Lung (tissue), 12 donors: ENCODE data around the gene DYNLT1. TPM values are rescaled to one million over a fixed set of nuclear protein-coding genes. Genes with fewer than 3 reads are reported as not detected.

Experiments used
- ATAC-seq: fragments of 200-7000 bp; cut with Tn5 transposase; one replicate; pipeline ENCODE4 v1.9.1; 2020; ENCODE audit warnings: moderate number of reproducible peaks; ENCODE audit not compliant: insufficient read depth, low FRiP score
- DNase-seq, 3 donors: peaks; one replicate each; pipeline ENCODE4 v3.0.0-alpha.2; 2013 to 2017
- H3K27ac ChIP-seq, 2 donors: one replicate each; pipeline ENCODE4 v1.5.1; 2013; ENCODE audit warnings: mild to moderate bottlenecking in 2 of 2, moderate library complexity in 2 of 2, control low read depth in 1 of 2, inconsistent platforms in 1 of 2, low read depth in 1 of 2, low read length in 1 of 2
- H3K27me3 ChIP-seq, 3 donors: one replicate each; pipeline ENCODE4 v1.5.1; 2013; ENCODE audit warnings: low read length in 2 of 3; ENCODE audit not compliant: control insufficient read depth in 3 of 3, insufficient read depth in 3 of 3
- H3K36me3 ChIP-seq, 4 donors: one replicate each; pipeline ENCODE4 v1.5.1; 2013; ENCODE audit warnings: low read length in 4 of 4, mild to moderate bottlenecking in 1 of 4, moderate library complexity in 1 of 4; ENCODE audit not compliant: control insufficient read depth in 4 of 4, insufficient read depth in 4 of 4
- H3K4me1 ChIP-seq, 5 donors: one replicate each; pipeline ENCODE4 v1.5.1; 2013; ENCODE audit warnings: low read length in 5 of 5, mild to moderate bottlenecking in 2 of 5, moderate library complexity in 1 of 5; ENCODE audit not compliant: control insufficient read depth in 5 of 5, insufficient read depth in 5 of 5
- H3K4me3 ChIP-seq: one replicate; pipeline ENCODE4 v1.5.1; 2013; ENCODE audit warnings: mild to moderate bottlenecking, control low read depth, moderate library complexity
- H3K9ac ChIP-seq, 2 donors: one replicate each; pipeline ENCODE4 v1.5.1; 2013; ENCODE audit warnings: low read length in 2 of 2, control low read depth in 1 of 2; ENCODE audit not compliant: insufficient read depth in 1 of 2
- H3K9me3 ChIP-seq, 4 donors: one replicate each; pipeline ENCODE4 v1.5.1; 2013; ENCODE audit warnings: low read length in 3 of 4, mild to moderate bottlenecking in 1 of 4, moderate library complexity in 1 of 4; ENCODE audit not compliant: control insufficient read depth in 4 of 4, insufficient read depth in 3 of 4
- WGBS, 2 donors: extraction: QIAGEN DNeasy Blood & Tissue Kit; methylation state at CpG; one replicate each; pipeline ENCODE4 v1.1.7; 2013; 5-methylcytosine and 5-hydroxymethylcytosine counted together
- polyA plus RNA-seq, 2 donors: library from polyadenylated mRNA; stranded (reverse); fragments of 200-250 nt; gene quantifications; one replicate each; pipeline ENCODE4 v1.2.1, GENCODE V29; 2013
- total RNA-seq, 2 donors: library from RNA; depleted of rRNA in 1 of 2; stranded (reverse); fragments of >200 nt in 1 of 2; gene quantifications; one replicate each; pipeline ENCODE4 v1.2.1, GENCODE V29; 2014 to 2021
- TF ChIP-seq, protein P1 (sequence below): IDR thresholded peaks from 2 replicates; pipeline ENCODE4 v1.5.1; 2012; ENCODE audit warnings: mild to moderate bottlenecking; ENCODE audit errors: control extremely low read depth, extremely low read depth
- donor health status: control.
- donor health status: control.
- donor health status: Bipolar disorder and iron deficiency.
- donor health status: healthy.
- donor health status: DM: yes; HTN: yes; CAD: no.

DYNLT1 gene
- total and polyA plus RNA-seq, 4 donors: 83.4 to 268 (median 199) TPM

DNA sequence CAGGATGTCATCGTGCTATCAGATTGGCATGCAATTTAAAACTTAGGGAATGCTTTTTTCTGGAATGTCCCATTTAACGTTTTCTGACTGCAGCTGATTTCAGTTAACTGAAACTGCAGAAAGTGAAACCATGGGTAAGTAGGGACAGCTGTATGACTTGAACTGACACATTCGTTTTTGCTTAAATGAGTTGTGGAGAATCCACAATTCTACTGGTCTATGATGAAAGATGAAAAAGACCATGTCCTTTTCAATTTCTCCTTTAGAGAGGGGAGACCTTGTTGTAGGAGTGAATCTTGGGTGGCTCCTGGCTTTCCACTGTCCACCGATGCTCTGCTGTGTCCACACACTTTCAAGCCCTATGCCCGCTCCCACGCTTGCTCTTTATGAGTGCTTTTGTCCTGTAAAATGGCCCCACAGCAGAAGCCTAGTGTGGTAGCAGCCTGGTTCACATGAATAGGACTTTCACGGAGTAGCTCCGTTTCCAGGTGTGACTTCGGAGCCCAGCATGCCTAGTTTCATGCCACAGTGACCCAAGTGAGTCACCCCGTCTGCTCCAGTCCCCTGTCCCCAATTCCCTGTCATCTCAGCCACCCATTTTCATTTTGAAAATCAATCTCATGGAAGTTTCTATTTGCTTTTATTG lies 21.9 kb downstream of the DYNLT1 start:
- WGBS, 2 donors: 78 to 90% methylated on average over 10 of the region's 10 CpGs
- H3K9me3 ChIP-seq: no peaks in the 10 kb centered on the region

DNA sequence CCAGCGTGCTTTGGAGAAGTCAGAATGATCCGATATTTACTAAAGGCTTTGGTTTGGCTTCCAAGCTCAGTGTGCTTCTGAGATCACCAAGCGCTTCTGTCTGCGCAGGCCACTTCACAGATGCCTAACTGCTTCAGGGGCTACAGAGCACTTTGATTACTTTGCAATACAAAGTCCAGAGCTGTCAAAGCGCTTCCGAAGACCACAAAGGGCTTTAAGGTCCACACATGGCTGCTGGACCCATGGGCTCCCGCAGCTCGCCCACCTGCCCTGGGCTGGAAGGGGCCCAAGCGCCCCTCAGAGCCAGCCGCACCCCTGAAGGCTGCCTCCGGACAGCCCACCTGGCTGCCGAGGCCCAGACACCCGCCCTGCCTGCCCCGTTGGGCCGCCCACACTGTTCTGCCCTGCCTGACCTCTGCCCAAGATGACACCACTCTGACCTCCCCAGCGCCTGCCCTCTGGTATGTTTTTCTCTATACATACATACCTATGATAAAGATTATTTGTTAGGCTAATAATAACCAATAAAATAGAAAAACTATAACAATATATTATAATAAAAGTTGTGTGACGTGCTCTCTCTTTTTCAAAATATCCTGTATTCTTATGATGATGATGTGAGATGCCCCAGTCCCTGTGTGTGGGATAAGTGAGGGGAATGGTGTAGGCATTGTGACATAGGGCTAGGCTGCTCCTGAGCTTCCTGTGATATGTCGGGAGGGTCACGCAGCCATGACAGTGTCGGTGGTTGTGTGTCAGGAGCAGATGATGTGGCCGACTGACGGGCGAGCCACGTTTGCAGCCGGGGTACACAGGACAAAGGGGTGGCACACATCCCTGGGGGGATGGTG lies 22.6 kb downstream of the DYNLT1 start:
- no peak overlapping the region for H3K4me3 ChIP-seq
- H3K9me3 ChIP-seq: no peaks in the 10 kb centered on the region
- H3K36me3 ChIP-seq: peaks cover 4 to 43% (median 13%) of the 10 kb centered on the region in 4 donors
- H3K27me3 ChIP-seq: no peaks in the 10 kb centered on the region
- DNase-seq (peak in 1 of 3 donors; percentile 30), ATAC-seq (no peak)
- H3K9ac ChIP-seq: no peak overlapping the region
- H3K27ac ChIP-seq: no peak overlapping the region
- WGBS, 2 donors: 91% methylated on average over 25 of the region's 25 CpGs
- H3K4me1 ChIP-seq: peaks cover 0 to 12% (median 0%) of the 10 kb centered on the region in 5 donors
- TF ChIP-seq, protein P1, sequence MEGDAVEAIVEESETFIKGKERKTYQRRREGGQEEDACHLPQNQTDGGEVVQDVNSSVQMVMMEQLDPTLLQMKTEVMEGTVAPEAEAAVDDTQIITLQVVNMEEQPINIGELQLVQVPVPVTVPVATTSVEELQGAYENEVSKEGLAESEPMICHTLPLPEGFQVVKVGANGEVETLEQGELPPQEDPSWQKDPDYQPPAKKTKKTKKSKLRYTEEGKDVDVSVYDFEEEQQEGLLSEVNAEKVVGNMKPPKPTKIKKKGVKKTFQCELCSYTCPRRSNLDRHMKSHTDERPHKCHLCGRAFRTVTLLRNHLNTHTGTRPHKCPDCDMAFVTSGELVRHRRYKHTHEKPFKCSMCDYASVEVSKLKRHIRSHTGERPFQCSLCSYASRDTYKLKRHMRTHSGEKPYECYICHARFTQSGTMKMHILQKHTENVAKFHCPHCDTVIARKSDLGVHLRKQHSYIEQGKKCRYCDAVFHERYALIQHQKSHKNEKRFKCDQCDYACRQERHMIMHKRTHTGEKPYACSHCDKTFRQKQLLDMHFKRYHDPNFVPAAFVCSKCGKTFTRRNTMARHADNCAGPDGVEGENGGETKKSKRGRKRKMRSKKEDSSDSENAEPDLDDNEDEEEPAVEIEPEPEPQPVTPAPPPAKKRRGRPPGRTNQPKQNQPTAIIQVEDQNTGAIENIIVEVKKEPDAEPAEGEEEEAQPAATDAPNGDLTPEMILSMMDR: no peak

More for the DNA sequence above, 21.9 kb downstream of the DYNLT1 start:
- DNase-seq (peak in 2 of 3 donors; percentile 70 to 87), ATAC-seq (no peak)
- Histone ChIP-seq H3K9ac (no peak overlapping the region), H3K27me3 (no peaks in the 10 kb centered on the region), H3K4me3 (no peak overlapping the region), H3K27ac (peak overlapping the region in 1 of 2 donors; percentile 31), H3K36me3 (peaks cover 4 to 50% (median 15%) of the 10 kb centered on the region in 4 donors), H3K4me1 (peaks cover 0 to 14% (median 0%) of the 10 kb centered on the region in 5 donors)
- TF ChIP-seq, protein P1: no peak

DNA sequence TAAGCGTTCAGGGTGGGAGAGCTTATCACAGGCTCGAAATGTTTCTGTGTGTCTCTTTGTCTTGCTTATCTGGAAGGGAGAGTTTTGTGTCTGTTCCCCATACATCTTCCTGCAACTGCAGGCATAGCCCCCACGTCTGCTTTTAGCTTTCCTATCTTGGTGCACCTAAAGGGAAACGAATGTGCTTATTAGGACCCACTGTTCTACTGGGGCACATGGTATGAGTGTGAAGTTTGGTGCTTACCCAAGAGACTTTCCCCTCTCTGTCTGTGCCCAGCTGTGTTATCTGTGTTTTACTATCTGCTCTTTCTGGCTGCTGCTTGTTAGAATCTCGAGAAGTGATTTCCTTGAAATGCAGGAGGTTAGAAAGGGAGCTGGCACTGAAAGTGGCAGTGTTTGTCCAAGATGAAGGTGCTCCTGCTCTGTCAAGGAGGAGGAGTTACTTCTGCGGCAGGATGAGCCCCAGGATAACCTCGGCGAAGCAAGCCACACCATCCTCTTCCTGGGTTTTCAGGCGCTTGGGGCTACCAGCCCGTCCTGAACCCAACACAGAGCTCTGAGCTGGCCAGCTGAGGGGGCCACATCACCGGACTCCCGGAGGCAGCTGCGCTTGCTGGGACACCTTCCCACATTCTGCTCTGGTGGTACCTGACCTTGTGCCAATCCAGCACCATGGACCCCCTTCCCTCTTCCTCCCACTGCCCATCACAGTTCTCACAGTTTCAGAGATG lies 23.4 kb downstream of the DYNLT1 start:
- H3K27ac ChIP-seq: no peak overlapping the region
- H3K4me3 ChIP-seq: no peak overlapping the region
- peaks cover 4 to 36% (median 9%) of the 10 kb centered on the region in 4 donors for H3K36me3 ChIP-seq
- no peaks in the 10 kb centered on the region for H3K9me3 ChIP-seq
- peaks cover 0 to 12% (median 0%) of the 10 kb centered on the region in 5 donors for H3K4me1 ChIP-seq
- TF ChIP-seq, protein P1: no peak
- no peaks in the 10 kb centered on the region for H3K27me3 ChIP-seq
- WGBS, 2 donors: 90 to 91% methylated on average over 13 of the region's 13 CpGs
- DNase-seq (no peak), ATAC-seq (no peak)
- no peak overlapping the region for H3K9ac ChIP-seq
